KBM-7 (cell line): ENCODE results near the gene KRT6A.

Experiments
- DNase-seq: peaks from one replicate; pipeline ENCODE4 v3.0.0-alpha.2; 2015
- in situ Hi-C: fragments of 300-500 bp; cut with MboI; formaldehyde crosslinking; loops from 2 replicates; pipeline ENCODE4 v1.14.3; 2020; ENCODE audit warnings: low sequenced_read_pairs, low pct_unique_long_range_greater_than_20kb, mixed read lengths

Gene KRT6A

GRCh38 chr12:52525661-52526499 is 32.8 kb upstream of the KRT6A start:
- in situ Hi-C loops = no loop called here
- no peak for DNase-seq

DNA sequence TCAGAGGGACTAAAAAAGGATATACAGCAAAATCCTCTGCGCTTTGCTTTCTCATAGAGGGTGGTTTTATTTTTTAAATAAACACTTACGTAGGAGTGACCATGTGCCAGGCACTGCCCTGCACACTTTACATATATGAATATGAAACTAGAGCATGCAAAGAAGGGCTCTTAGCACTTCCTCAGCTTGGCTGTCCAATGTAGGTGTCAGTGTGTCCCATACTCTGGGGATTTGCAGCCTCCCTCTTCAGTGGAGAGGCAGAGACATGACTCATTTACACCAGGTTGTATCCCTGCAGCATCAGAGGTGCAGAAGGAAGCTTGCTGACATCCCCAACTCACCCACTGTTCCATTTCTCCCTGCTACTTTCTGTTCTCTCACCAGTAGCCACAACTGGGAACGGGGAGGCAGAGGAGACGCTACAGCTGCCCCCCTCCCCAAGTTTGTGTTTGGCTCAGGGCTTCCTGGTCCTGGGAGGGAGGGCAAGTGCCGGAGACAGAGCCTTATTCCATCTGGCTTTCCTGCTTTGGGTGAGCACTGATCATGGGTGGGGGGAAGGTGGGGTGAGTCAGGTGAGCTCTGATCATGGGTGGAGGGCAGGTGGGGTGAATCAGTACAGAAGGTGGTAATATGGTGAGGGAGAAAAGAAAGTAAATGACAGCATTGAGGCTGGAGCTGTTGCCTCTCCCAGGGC is 32.0 kb upstream of the KRT6A start:
- in situ Hi-C loops = no loop called here
- no peak for DNase-seq

DNA sequence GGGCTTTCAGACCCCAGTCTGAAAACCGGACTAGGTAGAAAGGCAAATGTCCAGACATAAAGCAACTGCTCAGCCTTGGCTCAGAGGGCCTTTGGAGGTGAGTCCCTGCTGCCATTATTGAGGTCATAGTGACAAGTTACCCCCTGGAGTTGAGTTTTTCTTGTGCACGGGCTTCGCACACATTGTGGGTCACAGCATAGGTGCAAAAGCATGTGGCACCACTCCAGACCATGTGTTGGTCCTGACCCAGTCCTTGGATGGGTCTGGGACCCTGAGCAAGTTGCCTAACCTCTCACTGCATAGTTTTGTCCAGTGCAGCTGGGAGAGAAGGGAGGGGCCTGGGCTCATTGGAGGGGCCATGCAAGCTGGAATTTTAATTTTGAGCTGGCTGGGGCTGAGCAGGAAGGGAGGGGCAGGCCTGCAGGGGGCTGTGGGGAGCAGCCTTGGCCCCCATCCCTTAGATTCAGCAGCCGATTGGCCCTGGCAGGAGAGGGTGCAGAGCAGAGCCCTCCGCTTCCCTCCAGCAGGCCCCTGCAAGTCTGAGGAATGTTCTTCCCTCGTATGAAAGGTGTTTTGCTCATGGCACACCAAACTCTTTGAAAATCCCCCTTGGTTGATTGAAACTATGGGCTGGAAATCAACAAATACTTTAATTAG is 31.3 kb upstream of the KRT6A start:
- in situ Hi-C loops = no loop called here
- DNase-seq = no peak

DNA sequence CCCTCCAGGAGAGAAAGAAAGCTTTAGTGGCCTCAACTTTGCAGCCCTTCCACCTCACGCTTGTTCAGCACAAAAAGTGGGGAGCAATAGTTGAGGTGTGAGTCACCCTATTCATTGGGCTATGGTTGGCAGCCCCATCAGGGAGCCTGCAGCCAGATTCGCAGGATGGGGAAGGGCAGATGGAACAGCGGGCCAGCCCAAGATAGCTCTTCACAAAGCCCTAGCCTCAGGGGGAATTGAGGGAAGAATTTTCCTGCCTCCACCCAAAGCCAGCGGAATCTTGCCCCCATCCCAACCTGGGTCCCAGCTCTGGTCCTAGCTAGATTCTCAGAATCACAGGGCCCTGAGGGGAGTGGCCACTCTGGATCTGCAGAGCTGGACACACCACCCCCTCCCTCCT is 30.8 kb upstream of the KRT6A start:
- in situ Hi-C loops = no loop called here
- DNase-seq = no peak

DNA sequence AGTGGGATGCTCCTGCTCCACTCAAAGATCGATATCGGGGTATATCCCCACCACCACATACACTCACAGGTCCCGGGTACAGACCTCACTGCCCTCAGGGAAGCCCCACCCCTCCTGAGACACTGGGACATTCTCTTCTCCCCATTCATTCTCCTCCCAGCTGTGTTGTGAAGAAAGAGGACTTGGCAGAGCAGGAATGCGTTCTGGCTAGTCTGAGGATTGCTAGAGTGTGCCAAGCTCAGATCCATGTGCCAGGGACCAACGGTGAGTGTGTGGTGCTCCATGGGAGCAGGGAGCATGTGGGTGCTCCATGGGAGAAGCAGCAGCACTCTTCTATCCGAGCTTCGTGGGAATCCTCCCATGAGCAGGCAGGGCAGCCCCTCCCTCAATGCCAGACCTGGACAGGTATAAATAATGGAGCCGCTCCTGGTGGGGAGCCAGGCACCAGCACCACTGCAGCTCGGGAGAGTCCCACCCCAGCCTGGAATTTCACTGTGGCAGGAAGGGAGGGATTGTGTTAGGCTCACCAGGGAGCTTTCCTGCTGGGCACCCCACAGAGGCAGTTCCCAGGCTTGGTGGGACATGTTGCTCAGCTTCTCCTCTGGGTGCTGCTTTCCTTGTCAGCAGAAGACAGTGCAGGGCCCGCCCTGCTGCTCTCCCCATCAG is 29.4 kb upstream of the KRT6A start:
- in situ Hi-C loops = no loop called here
- no peak for DNase-seq

- in situ Hi-C loops = no loop called here
- DNase-seq = no peak
Observed at GRCh38 chr12:52521568-52522266, 28.7 kb upstream of the KRT6A start.

DNA sequence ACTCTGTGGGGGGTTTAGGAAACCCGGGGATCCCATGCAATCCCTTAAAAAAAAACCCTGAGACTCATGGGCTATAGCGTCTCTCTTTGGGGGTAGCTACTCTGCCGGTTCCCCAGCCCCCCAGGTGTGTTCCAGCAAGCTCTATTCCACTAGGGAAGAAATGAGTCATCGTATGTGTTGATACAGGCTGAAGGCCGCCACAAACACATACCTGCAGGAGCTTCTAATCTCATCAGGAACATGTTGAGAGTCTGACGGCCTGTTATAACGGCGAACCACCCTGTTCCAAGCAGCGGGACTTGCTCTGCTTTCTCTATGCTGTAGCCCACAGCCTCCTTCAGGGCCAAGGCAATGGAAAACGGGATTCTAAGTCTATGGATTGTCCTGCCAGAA is 28.1 kb upstream of the KRT6A start:
- in situ Hi-C loops = no loop called here
- no peak for DNase-seq

GRCh38 chr12:52519826-52520662 is 27.0 kb upstream of the KRT6A start, which contains the start of gene KRT5:
TSS of gene KRT5 (minus strand) at chr12:52520394. CDS start at chr12:52520296, 98 bp downstream.
- DNase-seq = no peak
- in situ Hi-C loops = no loop called here

DNA sequence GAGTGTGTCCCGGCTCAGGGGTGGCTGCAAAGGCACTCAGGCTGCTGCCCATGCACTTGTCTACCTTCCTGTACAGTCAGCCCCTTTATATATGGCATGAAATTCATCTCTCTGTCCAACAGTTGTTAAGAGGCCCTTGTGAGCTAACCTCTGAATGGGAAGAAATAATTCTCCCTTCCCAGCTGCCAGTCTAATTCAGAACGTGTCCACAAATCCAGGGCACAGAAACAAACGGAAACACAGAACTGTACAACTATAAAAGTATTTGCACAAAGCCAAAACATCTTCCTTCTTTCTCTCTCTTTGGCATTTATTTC is 26.3 kb upstream of the KRT6A start:
- in situ Hi-C loops = no loop called here
- DNase-seq = no peak

DNA sequence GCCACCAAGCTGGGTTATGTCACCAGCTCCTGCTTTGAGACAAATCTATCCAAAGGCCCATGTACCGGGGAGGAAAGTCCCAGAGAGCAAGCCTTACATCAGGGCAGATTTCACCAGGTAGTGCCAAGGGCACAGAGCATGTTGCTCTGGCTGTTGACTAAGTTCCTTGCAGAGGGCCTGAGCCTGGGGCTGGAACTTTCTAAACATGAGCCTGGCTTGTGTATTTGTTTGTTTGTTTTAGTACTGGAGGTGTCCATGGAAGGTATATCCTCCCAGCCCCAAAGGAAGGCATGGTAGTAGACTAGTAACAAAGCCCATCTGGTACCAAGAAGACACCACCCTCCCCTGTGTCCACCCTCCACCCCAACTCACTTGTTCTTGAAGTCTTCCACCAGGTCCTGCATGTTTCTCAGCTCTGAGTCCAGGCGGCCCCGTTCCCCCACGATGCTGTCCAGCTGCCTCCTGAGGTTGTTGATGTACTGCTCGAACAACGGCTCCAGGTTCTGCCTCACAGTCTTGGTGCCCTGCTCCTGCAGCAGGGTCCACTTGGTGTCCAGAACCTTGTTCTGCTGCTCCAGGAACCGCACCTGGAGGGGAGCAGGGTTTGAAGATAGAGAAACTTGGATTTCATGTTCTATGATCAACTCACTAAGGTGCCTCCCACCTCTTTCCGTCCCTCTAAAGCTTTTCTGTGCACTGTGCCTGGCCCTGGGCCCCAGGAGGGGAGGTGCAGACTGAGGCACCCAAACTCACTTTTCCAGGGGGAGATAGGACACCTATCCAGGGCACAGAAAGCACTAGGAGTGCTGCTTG is 25.7 kb upstream of the KRT6A start:
- in situ Hi-C loops = no loop called here

DNA sequence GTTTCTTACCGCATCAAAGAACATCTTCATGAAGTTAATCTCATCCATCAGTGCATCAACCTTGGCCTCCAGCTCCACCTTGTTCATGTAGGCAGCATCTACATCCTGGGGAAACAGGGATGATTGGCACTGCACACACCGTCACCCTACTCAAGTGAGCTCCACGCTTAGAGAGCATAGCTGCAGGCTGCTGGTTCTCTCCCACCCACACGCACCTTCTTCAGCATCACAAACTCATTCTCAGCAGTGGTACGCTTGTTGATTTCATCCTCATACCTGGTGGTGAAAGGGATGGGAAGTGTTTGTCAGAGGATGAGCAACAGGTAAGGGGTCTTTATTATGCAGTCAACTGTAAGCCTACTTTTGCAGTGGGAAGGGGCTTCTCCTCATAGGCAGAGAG is 24.8 kb upstream of the KRT6A start:
- no peak for DNase-seq
- in situ Hi-C loops = no loop called here

More for the DNA sequence above, 25.7 kb upstream of the KRT6A start:
- DNase-seq = no peak

DNA sequence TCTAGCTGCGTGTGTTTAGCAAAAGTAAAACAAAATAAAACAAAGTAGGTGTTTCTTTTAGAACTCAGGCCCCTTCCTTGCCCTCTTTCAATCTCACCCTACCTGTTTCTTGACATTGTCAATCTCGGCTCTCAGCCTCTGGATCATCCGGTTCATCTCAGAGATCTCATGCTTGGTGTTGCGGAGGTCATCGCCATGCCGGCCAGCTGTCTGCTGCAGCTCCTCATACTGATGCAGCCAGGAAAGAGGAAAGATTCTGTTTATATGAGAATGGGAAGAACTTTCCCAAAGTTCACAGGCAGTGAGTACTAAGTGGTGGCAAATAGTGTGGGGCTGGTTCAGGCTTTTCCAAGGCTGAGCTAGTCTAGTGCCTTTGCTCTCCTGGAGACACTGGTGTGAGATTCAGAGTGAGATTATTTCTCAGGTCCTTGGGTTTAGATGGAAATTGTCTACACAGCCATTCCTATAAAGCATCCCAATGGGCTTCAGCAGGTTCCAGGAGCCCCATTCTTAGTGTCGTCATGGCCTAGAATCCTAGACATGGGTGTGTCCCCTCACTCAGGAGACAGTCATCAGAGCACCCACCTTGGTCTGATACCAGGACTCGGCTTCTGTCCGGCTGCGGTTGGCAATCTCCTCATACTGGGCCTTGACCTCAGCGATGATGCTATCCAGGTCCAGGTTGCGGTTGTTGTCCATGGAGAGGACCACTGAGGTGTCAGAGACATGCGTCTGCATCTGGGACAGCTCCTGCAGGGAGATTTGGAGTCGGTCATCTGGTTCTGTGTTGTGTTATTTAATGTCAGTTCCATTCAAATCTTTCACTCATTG is 24.2 kb upstream of the KRT6A start:
- in situ Hi-C loops = no loop called here
- no peak for DNase-seq

DNA sequence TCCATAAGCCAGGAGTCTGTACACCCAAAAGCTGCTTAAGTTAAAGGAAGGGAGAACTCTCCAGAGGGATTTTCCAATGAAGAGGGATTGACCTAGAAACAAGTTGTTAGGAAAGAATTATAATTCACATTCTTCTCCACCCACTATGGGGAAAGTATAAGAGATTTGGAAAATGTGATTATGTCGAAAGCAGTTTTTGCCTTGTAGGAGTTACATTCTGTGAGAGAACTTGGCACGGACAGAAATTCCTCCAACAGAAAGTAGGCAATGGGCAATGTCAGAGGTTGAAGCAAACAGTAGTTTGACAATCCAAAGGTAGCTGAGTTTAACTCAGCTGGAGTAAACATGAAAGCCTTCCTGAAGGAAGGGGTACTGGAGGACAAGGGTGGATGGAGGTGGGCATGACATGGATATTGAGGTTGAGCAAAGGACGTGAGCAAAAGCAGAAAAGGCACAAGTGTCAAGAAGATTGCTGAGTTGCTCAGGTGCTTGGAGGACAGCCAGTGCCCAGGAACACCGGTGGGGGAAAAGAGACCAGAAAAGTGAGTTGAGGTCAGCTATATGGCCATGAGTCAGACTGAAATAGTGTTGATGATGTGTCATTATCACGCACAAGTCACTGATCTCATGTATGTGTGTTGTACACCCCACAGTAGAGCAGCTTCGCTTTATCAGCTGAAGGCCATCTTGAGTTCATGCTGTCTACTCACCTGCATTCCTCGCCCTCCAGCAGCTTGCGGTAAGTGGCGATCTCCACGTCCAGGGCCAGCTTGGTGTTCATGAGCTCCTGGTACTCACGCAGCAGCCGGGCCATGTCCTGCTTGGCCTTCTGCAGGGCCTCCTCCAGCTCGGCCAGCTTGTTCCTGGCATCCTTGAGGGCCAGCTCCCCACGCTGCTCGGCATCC is 23.1 kb upstream of the KRT6A start:
- no peak for DNase-seq
- in situ Hi-C loops = no loop called here

GRCh38 chr12:52515319-52515646 is 22.2 kb upstream of the KRT6A start:
- in situ Hi-C loops = no loop called here
- DNase-seq = no peak

DNA sequence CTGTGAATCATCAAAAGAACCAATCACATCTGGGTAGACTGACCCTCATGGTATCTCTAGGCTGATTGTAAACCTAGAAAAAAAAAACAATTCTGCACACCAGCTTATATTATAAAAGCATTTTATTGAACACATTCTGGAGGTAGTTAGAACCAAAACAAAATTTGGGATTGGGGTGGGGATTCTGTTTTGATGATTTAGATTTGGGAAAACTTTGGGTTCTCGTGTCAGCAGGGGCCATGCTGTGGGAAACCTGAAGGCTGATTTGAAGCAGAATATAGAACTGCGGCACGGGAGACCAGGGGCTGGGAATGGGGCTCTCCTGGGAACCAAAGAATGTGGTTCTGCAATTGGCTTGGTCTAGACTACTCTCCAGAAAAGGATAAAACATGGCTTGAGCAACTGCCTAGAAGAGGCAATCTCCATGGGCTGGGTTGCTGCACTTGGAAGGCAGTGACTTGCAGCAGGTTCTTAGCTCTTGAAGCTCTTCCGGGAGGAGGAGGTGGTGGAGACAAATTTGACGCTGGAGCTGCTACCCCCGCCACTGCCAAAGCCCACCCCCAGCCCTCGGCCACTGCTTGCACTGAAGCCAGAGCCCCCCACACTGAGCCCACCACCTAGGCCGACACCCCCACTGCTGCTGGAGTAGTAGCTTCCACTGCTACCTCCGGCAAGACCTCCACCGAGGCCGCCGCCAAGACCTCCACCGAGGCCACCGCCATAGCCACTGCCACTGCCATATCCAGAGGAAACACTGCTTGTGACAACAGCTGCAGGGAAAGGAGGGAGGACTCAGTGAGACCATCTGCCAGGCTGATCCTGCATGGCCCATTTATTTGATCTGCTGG is 21.6 kb upstream of the KRT6A start:
- in situ Hi-C loops = no loop called here
- no peak for DNase-seq
